ENCODE results near the gene TPM1.

The TPM1 gene

DNA sequence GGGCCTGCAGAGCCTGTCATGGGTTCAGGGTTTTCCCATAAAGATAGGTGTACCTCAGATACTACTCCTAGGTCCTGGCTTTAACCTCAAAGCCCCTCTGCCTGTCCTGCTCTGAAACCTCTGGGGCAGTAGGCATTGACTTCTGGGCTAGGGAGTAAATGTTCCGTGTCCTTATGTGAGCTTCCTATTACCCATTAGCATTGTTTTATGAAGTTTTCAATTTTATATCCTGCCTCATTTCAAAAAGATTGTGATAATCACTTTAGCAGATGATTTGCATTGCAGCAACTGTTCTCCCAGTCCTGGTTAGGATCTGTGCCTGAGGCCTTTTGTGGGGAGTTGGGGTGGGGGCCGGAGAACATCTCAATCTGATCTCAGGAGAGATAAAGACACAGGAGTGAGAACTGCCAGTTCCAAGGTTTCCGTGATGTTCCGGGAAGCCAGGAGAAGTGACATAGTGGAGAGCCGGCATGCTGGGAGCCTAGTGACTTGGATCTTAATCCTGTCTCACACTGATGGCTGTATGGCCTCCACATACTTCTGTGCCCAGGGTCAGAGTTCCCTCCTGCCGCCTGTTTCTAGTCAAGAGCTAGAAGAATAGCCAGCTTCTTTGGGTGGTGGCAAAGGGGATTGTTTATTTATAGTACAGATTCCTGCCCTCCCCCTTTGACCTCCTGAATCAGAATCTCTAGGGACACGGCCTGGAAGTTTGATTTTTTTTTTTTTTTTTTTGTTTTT is 10.6 kb downstream of the TPM1 start:
- H3K27me3 ChIP-seq (ENCODE audit: control insufficient read depth, insufficient read depth, low read length, poor library complexity, severe bottlenecking): no peaks in the 10 kb centered on the region
- H3K4me3 ChIP-seq (ENCODE audit: insufficient read depth, low read depth, low read length): no peak overlapping the region
- 86 to 90% methylated on average over 5 to 7 of the region's 7 CpGs for WGBS, 2 experiments
- H3K9me3 ChIP-seq (ENCODE audit: control insufficient read depth, low read length): no peaks in the 10 kb centered on the region
- peaks cover 9% of the 10 kb centered on the region for H3K4me1 ChIP-seq (ENCODE audit: control insufficient read depth, insufficient read depth, low read length)
- H3K36me3 ChIP-seq (ENCODE audit: control insufficient read depth, insufficient read depth, low read length): peaks cover 36% of the 10 kb centered on the region
- H3K27ac ChIP-seq (ENCODE audit: insufficient read depth, low read depth, low read length, poor library complexity, severe bottlenecking): peak overlapping the region; percentile 46

DNA sequence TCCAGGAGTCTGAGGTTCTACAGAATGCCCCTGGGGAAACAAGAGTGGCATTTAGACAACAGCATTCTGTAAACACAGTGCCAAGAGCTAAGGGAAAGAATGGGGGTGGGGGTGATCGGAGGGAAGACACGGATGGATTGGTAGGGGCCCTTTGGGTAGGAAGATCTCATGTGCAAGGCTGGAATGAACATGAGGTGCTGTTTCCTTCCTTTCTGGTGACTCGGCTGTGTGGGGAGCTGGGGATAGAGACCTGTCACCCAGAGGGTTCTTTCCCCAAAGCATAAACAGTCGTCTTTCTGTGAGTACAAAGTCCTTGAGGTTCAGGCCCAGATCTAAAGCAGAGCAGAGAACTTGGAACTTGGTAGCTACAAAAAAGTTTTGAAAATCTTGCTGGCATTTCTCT is 11.7 kb downstream of the TPM1 start:
- H3K4me3 ChIP-seq (ENCODE audit: insufficient read depth, low read depth, low read length): no peak overlapping the region
- peaks cover 9% of the 10 kb centered on the region for H3K4me1 ChIP-seq (ENCODE audit: control insufficient read depth, insufficient read depth, low read length)
- H3K36me3 ChIP-seq (ENCODE audit: control insufficient read depth, insufficient read depth, low read length): peaks cover 42% of the 10 kb centered on the region
- H3K9me3 ChIP-seq (ENCODE audit: control insufficient read depth, low read length): no peaks in the 10 kb centered on the region
- no peaks in the 10 kb centered on the region for H3K27me3 ChIP-seq (ENCODE audit: control insufficient read depth, insufficient read depth, low read length, poor library complexity, severe bottlenecking)
- no peak overlapping the region for H3K27ac ChIP-seq (ENCODE audit: insufficient read depth, low read depth, low read length, poor library complexity, severe bottlenecking)
- WGBS, 2 experiments: 89 to 93% methylated on average over 4 of the region's 4 CpGs

DNA sequence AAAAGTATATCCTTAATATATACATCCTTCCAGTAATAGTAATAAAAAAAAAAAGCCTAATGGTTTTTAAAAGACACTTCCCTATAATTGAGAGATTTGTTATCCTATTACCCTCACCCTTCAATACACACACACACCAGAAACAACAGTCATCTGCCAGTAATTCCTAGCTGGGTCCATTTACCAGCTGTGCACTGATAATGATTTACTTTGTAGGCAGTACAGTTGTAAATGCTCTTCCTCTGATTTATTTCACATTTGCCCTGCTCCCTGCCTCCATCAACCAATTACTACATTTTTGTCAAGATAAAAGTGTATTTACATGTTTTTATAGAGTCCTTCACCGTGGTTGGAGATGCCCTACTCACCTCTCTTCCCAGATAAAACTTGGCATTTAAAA is 12.4 kb downstream of the TPM1 start:
- Histone ChIP-seq H3K36me3 (ENCODE audit: control insufficient read depth, insufficient read depth, low read length) (peaks cover 49% of the 10 kb centered on the region), H3K9me3 (ENCODE audit: control insufficient read depth, low read length) (no peaks in the 10 kb centered on the region)

DNA sequence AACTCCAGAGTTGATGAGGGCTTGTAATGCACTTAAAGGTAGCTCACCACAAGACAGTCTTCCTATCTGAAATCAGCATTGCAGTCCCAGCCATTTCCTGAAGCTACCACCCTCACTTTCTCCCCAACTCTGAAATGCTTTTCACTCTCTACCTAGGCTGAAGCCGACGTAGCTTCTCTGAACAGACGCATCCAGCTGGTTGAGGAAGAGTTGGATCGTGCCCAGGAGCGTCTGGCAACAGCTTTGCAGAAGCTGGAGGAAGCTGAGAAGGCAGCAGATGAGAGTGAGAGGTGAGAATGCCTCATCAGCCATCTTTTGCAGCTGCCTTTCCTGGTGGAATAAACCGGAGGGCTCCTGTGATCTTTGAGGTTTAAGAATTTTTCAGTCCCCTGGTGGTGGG is 14.3 kb downstream of the TPM1 start:
- Histone ChIP-seq H3K9me3 (ENCODE audit: control insufficient read depth, low read length) (no peaks in the 10 kb centered on the region), H3K4me1 (ENCODE audit: control insufficient read depth, insufficient read depth, low read length) (peaks cover 5% of the 10 kb centered on the region), H3K36me3 (ENCODE audit: control insufficient read depth, insufficient read depth, low read length) (peaks cover 68% of the 10 kb centered on the region), H3K4me3 (ENCODE audit: insufficient read depth, low read depth, low read length) (no peak overlapping the region), H3K27ac (ENCODE audit: insufficient read depth, low read depth, low read length, poor library complexity, severe bottlenecking) (no peak overlapping the region), H3K27me3 (ENCODE audit: control insufficient read depth, insufficient read depth, low read length, poor library complexity, severe bottlenecking) (no peaks in the 10 kb centered on the region)
- WGBS, 2 experiments: 95% methylated on average over 6 of the region's 6 CpGs

More for the DNA sequence above, 12.4 kb downstream of the TPM1 start:
- H3K4me3 ChIP-seq (ENCODE audit: insufficient read depth, low read depth, low read length): no peak overlapping the region
- H3K4me1 ChIP-seq (ENCODE audit: control insufficient read depth, insufficient read depth, low read length): peaks cover 9% of the 10 kb centered on the region
- 95 to 100% methylated on average over 1 of the region's 1 CpG for WGBS, 2 experiments
- H3K27me3 ChIP-seq (ENCODE audit: control insufficient read depth, insufficient read depth, low read length, poor library complexity, severe bottlenecking): no peaks in the 10 kb centered on the region
- no peak overlapping the region for H3K27ac ChIP-seq (ENCODE audit: insufficient read depth, low read depth, low read length, poor library complexity, severe bottlenecking)

DNA sequence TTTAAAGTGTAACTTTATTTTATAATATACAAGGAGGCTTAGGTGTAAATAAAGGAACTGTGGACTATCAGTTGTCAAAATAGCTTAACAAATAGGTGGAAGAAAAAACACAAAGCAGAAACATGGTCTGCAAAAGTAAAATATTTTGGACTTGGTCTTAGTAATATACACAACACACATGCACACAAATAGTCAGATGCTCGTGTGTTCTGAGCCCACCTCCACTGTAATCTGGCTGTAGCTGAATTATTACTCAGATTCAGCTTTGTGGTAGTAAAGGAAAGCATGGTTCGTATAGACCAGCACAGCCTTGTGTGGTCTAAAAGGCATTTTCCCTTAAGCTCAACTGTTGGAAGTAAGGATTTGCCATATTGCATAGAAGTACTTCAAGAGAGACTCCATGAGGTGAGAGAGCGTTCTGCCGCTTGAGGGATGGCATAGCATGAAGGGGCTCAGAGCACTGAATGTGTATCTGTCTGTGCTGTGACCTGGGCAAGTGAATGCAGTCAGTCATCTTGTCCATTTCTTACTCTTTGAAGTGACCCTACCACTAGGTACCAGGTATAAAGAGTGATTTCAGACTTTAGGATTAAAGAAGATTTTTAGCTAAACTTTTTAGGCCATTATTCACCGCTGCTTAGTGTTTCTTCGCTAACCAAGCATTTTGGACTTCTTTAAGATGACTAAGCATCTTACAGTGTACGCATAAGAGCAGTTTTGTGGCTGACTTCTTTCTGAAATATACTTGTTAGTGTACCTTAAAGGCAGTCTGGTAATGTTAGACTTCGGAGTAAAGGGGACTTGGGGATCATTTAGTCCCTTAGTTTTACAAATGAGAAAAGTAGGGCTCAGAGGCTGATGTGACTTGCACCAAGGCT is 15.2 kb downstream of the TPM1 start:
- peaks cover 77% of the 10 kb centered on the region for H3K36me3 ChIP-seq (ENCODE audit: control insufficient read depth, insufficient read depth, low read length)
- H3K27me3 ChIP-seq (ENCODE audit: control insufficient read depth, insufficient read depth, low read length, poor library complexity, severe bottlenecking): no peaks in the 10 kb centered on the region
- WGBS, 2 experiments: 96% methylated on average over 8 of the region's 8 CpGs
- no peak overlapping the region for H3K27ac ChIP-seq (ENCODE audit: insufficient read depth, low read depth, low read length, poor library complexity, severe bottlenecking)
- H3K4me1 ChIP-seq (ENCODE audit: control insufficient read depth, insufficient read depth, low read length): peaks cover 4% of the 10 kb centered on the region
- H3K4me3 ChIP-seq (ENCODE audit: insufficient read depth, low read depth, low read length): no peak overlapping the region
- H3K9me3 ChIP-seq (ENCODE audit: control insufficient read depth, low read length): no peaks in the 10 kb centered on the region

DNA sequence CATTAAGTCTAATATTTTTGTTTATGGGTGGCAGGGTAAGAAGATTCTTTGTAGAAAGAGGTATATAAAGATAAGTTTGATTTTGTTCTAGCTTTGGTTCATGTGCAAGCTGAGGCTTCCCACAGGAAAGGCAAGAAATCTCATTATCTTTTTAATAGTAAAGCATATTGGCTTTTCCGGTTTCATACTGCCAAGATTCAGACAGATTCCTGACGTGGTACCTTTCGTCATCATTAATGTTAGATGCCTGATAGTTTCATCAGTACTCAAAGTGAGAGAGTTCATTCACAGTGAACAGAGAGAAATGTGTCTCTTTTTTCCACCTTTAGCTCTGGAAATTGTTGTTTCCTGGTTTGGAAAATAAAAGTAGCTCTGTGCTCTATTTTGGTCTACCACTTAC is 16.5 kb downstream of the TPM1 start:
- 63 to 64% methylated on average over 3 of the region's 3 CpGs for WGBS, 2 experiments

DNA sequence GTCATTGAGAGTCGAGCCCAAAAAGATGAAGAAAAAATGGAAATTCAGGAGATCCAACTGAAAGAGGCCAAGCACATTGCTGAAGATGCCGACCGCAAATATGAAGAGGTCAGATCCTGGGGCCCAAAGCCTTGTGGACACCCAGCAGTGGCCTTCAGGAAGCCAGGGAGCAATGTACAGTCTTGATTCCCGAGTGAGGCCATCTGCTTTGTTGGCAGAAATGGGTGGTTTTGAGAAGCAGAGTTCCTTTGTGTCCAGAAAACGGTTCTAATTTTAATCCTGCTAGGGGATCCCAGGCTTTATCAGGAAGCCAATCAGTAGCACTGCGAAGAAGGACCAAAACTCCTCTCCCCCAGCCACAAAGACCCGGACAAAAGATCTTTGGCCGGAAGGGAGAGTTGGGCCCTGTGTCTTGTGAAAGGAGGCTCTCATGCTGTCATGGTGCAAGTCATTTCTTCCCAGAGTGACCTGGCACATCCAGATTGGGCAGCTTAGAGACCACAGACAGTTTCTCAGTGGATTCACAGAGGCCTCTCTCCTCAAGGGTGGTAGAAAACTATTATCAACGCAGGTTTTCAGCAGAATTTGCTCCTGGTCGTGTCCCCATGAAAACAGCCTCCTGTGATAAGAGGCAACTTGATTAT is 17.1 kb downstream of the TPM1 start:
- peaks cover 83% of the 10 kb centered on the region for H3K36me3 ChIP-seq (ENCODE audit: control insufficient read depth, insufficient read depth, low read length)
- no peaks in the 10 kb centered on the region for H3K4me1 ChIP-seq (ENCODE audit: control insufficient read depth, insufficient read depth, low read length)
- no peaks in the 10 kb centered on the region for H3K27me3 ChIP-seq (ENCODE audit: control insufficient read depth, insufficient read depth, low read length, poor library complexity, severe bottlenecking)
- no peak overlapping the region for H3K4me3 ChIP-seq (ENCODE audit: insufficient read depth, low read depth, low read length)
- WGBS, 2 experiments: 94 to 95% methylated on average over 10 of the region's 10 CpGs
- H3K9me3 ChIP-seq (ENCODE audit: control insufficient read depth, low read length): no peaks in the 10 kb centered on the region
- no peak overlapping the region for H3K27ac ChIP-seq (ENCODE audit: insufficient read depth, low read depth, low read length, poor library complexity, severe bottlenecking)

More for the DNA sequence above, 16.5 kb downstream of the TPM1 start:
- H3K4me3 ChIP-seq (ENCODE audit: insufficient read depth, low read depth, low read length): no peak overlapping the region
- H3K9me3 ChIP-seq (ENCODE audit: control insufficient read depth, low read length): no peaks in the 10 kb centered on the region
- peaks cover 85% of the 10 kb centered on the region for H3K36me3 ChIP-seq (ENCODE audit: control insufficient read depth, insufficient read depth, low read length)
- H3K4me1 ChIP-seq (ENCODE audit: control insufficient read depth, insufficient read depth, low read length): no peaks in the 10 kb centered on the region
- H3K27me3 ChIP-seq (ENCODE audit: control insufficient read depth, insufficient read depth, low read length, poor library complexity, severe bottlenecking): no peaks in the 10 kb centered on the region
- no peak overlapping the region for H3K27ac ChIP-seq (ENCODE audit: insufficient read depth, low read depth, low read length, poor library complexity, severe bottlenecking)

DNA sequence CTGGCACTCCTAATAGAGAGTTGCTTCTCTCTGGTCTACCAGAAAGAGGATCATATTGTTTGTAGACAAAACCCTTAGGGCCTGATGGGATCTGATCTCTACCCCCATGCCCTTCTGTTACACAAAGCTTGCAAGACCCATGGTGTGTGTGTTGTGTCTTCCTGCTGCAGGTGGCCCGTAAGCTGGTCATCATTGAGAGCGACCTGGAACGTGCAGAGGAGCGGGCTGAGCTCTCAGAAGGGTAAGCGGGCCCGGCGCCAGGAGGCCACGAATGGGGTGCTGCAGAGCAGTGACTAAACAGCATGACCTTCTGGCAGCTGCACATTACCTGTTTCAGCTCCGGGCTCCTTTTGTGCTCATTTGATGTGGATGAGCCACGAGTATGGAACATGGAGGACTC is 18.2 kb downstream of the TPM1 start:
- Histone ChIP-seq H3K27me3 (ENCODE audit: control insufficient read depth, insufficient read depth, low read length, poor library complexity, severe bottlenecking) (no peaks in the 10 kb centered on the region), H3K27ac (ENCODE audit: insufficient read depth, low read depth, low read length, poor library complexity, severe bottlenecking) (no peak overlapping the region), H3K36me3 (ENCODE audit: control insufficient read depth, insufficient read depth, low read length) (peaks cover 78% of the 10 kb centered on the region), H3K9me3 (ENCODE audit: control insufficient read depth, low read length) (no peaks in the 10 kb centered on the region), H3K4me1 (ENCODE audit: control insufficient read depth, insufficient read depth, low read length) (no peaks in the 10 kb centered on the region), H3K4me3 (ENCODE audit: insufficient read depth, low read depth, low read length) (no peak overlapping the region)
- 94 to 96% methylated on average over 10 of the region's 10 CpGs for WGBS, 2 experiments

DNA sequence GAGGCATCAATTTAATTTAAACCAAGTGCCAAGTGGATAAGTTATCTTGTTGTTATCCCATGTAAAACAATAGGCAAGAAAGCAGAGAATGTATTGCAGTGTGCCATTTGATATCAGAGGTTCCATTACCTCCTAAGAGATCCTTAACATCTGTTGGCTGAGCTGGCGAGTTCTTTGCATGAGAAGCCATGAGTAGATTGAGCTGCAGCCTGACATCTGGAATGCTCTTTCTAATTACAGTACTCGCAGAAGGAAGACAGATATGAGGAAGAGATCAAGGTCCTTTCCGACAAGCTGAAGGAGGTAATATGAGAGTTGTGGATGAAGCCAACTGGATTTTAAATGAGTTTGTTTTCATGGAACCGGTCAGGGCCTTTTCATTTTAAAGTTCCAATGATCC is 19.4 kb downstream of the TPM1 start:
- WGBS, 2 experiments: 94% methylated on average over 4 of the region's 4 CpGs
- H3K27ac ChIP-seq (ENCODE audit: insufficient read depth, low read depth, low read length, poor library complexity, severe bottlenecking): no peak overlapping the region
- no peaks in the 10 kb centered on the region for H3K4me1 ChIP-seq (ENCODE audit: control insufficient read depth, insufficient read depth, low read length)
- H3K9me3 ChIP-seq (ENCODE audit: control insufficient read depth, low read length): no peaks in the 10 kb centered on the region
- peaks cover 75% of the 10 kb centered on the region for H3K36me3 ChIP-seq (ENCODE audit: control insufficient read depth, insufficient read depth, low read length)
- no peaks in the 10 kb centered on the region for H3K27me3 ChIP-seq (ENCODE audit: control insufficient read depth, insufficient read depth, low read length, poor library complexity, severe bottlenecking)
- no peak overlapping the region for H3K4me3 ChIP-seq (ENCODE audit: insufficient read depth, low read depth, low read length)

DNA sequence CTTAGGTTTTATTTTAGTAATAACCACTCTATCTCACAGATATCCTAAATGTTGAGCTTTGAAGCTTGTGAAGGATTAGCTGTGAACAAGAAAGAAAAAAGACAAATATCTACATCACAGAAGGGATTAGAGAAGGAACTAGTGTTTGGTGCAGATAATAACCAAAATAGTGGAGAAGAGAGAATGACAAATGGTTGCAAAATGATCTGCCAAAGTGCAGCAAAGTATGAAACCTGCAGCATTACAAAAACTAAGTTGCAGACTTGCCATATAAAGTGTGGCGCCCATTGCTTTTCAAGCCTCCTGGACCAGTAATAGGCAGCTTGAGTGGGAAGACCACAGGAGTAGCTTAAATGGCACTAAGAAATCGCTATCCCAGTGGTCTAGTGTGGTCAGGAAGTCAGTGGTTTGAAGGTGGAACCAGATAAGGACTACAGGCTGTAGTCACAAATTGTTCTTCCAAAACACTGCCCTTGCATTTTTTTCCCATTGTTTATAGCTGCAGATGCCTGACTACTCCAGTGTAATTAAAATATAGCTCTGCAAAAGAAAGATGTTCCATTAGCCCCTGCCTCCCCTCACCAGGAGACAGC is 20.7 kb downstream of the TPM1 start:
- Histone ChIP-seq H3K36me3 (ENCODE audit: control insufficient read depth, insufficient read depth, low read length) (peaks cover 74% of the 10 kb centered on the region), H3K9me3 (ENCODE audit: control insufficient read depth, low read length) (no peaks in the 10 kb centered on the region), H3K4me3 (ENCODE audit: insufficient read depth, low read depth, low read length) (no peak overlapping the region), H3K27ac (ENCODE audit: insufficient read depth, low read depth, low read length, poor library complexity, severe bottlenecking) (no peak overlapping the region), H3K27me3 (ENCODE audit: control insufficient read depth, insufficient read depth, low read length, poor library complexity, severe bottlenecking) (no peaks in the 10 kb centered on the region), H3K4me1 (ENCODE audit: control insufficient read depth, insufficient read depth, low read length) (no peaks in the 10 kb centered on the region)
- WGBS, 2 experiments: 97 to 100% methylated on average over 2 of the region's 2 CpGs

Measured in ectodermal cell (in vitro differentiated cells).